OCI-LY7 (cell line): ENCODE measurements around the gene POU6F2.

ENCODE experiments used
- EZH2phosphoT487 ChIP-seq: fragments of 200-600 bp; sonication (generic); IDR thresholded peaks from 2 replicates; pipeline ENCODE4 v1.6.1; 2018; ENCODE audit warnings: low read depth, borderline replicate concordance, mild to moderate bottlenecking, mixed run types, antibody characterized with exemption, low read length, moderate library complexity, mixed read lengths
- TF ChIP-seq, protein P1 (sequence below): fragments of 200-600 bp; sonication (generic); conservative IDR thresholded peaks from 2 replicates; pipeline ENCODE4 v1.5.1; 2014; ENCODE audit warnings: mild to moderate bottlenecking, antibody characterized with exemption, low read length, moderate library complexity, mixed read lengths

DNA sequence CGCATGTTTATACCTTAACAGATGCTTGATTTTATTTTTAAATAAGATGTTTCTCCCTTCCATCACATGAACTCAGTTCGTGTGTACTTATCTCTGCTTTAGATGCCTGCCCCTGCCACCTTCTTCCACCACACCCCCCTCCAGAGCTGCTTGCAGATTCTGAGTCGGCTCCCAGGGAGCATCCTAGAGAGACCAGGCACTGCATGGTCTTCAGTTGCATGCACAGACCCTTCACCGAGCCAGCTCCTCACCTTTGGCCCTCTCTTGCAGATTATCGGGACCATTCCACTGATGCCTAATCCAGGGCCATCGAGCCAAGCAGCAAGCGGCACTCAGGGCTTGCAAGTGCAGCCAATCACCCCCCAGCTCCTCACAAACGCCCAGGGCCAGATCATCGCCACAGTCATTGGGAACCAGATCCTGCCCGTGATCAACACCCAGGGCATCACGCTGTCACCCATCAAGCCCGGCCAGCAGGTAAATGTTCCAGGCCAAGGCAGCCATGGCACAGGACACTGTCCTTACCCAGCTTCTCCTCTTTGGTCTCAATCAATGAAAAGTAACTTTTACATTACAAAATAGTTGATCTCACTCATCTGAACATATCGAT, 455.2 kb downstream of the POU6F2 start:
- TF ChIP-seq, protein P1, sequence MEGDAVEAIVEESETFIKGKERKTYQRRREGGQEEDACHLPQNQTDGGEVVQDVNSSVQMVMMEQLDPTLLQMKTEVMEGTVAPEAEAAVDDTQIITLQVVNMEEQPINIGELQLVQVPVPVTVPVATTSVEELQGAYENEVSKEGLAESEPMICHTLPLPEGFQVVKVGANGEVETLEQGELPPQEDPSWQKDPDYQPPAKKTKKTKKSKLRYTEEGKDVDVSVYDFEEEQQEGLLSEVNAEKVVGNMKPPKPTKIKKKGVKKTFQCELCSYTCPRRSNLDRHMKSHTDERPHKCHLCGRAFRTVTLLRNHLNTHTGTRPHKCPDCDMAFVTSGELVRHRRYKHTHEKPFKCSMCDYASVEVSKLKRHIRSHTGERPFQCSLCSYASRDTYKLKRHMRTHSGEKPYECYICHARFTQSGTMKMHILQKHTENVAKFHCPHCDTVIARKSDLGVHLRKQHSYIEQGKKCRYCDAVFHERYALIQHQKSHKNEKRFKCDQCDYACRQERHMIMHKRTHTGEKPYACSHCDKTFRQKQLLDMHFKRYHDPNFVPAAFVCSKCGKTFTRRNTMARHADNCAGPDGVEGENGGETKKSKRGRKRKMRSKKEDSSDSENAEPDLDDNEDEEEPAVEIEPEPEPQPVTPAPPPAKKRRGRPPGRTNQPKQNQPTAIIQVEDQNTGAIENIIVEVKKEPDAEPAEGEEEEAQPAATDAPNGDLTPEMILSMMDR = no peak
- TF ChIP-seq EZH2phosphoT487 = no peak
